ENCODE results near the gene MMP1. TPM values are rescaled to one million over a fixed set of nuclear protein-coding genes. Genes with fewer than 3 reads are reported as not detected.

MMP1 gene
- total RNA-seq, 1 experiment from 2014 or later: 0.35 TPM

GRCh38 chr11:102783720-102784119, 14.2 kb downstream of the MMP1 start:
- no peaks in the 10 kb centered on the region for H3K36me3 Mint-ChIP-seq (ENCODE audit: insufficient read depth, unreplicated experiment)
- TF ChIP-seq CTCF (IDR thresholded peaks at IDR 0.05; ENCODE audit: unreplicated experiment): no peak
- intact Hi-C loops (cut with micrococcal nuclease): no loop called here
- H3K27me3 Mint-ChIP-seq (ENCODE audit: insufficient read depth, unreplicated experiment): no peaks in the 10 kb centered on the region
- peaks cover 7% of the 10 kb centered on the region for H3K9me3 Mint-ChIP-seq (ENCODE audit: unreplicated experiment)
- DNase-seq (ENCODE audit: unreplicated experiment): peak; percentile 42
- ChIA-PET CTCF (interaction anchor here (0.9 to 3.1 kb wide), 7 partner anchors 8 to 271 kb away, joined by 3 to 12 read pairs (median 4); no protein-coding TSS in a partner anchor), POLR2A (interaction anchor here (0.6 to 2.6 kb wide), 9 partner anchors 8 to 640 kb away, joined by 3 to 11 read pairs (median 4); no protein-coding TSS in a partner anchor)
- peaks cover 13% of the 10 kb centered on the region for H3K4me1 Mint-ChIP-seq (ENCODE audit: insufficient read depth, unreplicated experiment)
- H3K4me3 Mint-ChIP-seq (ENCODE audit: unreplicated experiment): no peak overlapping the region
- no peak overlapping the region for H3K27ac Mint-ChIP-seq (ENCODE audit: low read depth, unreplicated experiment)
- BruUV-seq (replicated peaks): no TSS peak

GRCh38 chr11:102783016-102783415, 14.9 kb downstream of the MMP1 start:
- H3K27ac Mint-ChIP-seq (ENCODE audit: low read depth, unreplicated experiment): no peak overlapping the region
- H3K4me3 Mint-ChIP-seq (ENCODE audit: unreplicated experiment): no peak overlapping the region
- TF ChIP-seq CTCF (IDR thresholded peaks at IDR 0.05; ENCODE audit: unreplicated experiment): no peak
- intact Hi-C loops (cut with micrococcal nuclease): no loop called here
- DNase-seq (ENCODE audit: unreplicated experiment): no peak
- POLR2A ChIA-PET: interaction anchor here (0.6 to 2.6 kb wide), 5 partner anchors 20 to 640 kb away, joined by 3 to 11 read pairs (median 4); no protein-coding TSS in a partner anchor
- H3K9me3 Mint-ChIP-seq (ENCODE audit: unreplicated experiment): peaks cover 7% of the 10 kb centered on the region
- no peaks in the 10 kb centered on the region for H3K36me3 Mint-ChIP-seq (ENCODE audit: insufficient read depth, unreplicated experiment)
- no peaks in the 10 kb centered on the region for H3K27me3 Mint-ChIP-seq (ENCODE audit: insufficient read depth, unreplicated experiment)
- peaks cover 13% of the 10 kb centered on the region for H3K4me1 Mint-ChIP-seq (ENCODE audit: insufficient read depth, unreplicated experiment)
- CTCF ChIA-PET: interaction anchor here (0.6 to 3.1 kb wide), 11 partner anchors 19 to 547 kb away, joined by 3 to 12 read pairs (median 5); no protein-coding TSS in a partner anchor
- BruUV-seq (replicated peaks): no TSS peak

- TF ChIP-seq CTCF (IDR thresholded peaks at IDR 0.05; ENCODE audit: unreplicated experiment): no peak
- ChIA-PET CTCF (interaction anchor here (1.0 to 3.1 kb wide), 3 partner anchors 20 to 75 kb away, joined by 3 to 12 read pairs (median 7); no protein-coding TSS in a partner anchor), POLR2A (interaction anchor here (0.5 to 0.7 kb wide), 2 partner anchors 15 to 299 kb away, joined by 3 read pairs; no protein-coding TSS in a partner anchor)
- Mint-ChIP-seq H3K36me3 (ENCODE audit: insufficient read depth, unreplicated experiment) (no peaks in the 10 kb centered on the region), H3K4me3 (ENCODE audit: unreplicated experiment) (no peak overlapping the region), H3K4me1 (ENCODE audit: insufficient read depth, unreplicated experiment) (peaks cover 13% of the 10 kb centered on the region), H3K27ac (ENCODE audit: low read depth, unreplicated experiment) (no peak overlapping the region), H3K9me3 (ENCODE audit: unreplicated experiment) (peaks cover 7% of the 10 kb centered on the region), H3K27me3 (ENCODE audit: insufficient read depth, unreplicated experiment) (no peaks in the 10 kb centered on the region)
- no TSS peak for BruUV-seq (replicated peaks)
- intact Hi-C loops (cut with micrococcal nuclease): no loop called here
- DNase-seq (ENCODE audit: unreplicated experiment): no peak
Observed at GRCh38 chr11:102781676-102782075, 16.3 kb downstream of the MMP1 start.

GRCh38 chr11:102780491-102780918, 17.5 kb downstream of the MMP1 start, which contains the start of gene MMP10:
Gene MMP10, minus strand, starts transcription at chr11:102780628. Its CDS starts 37 bp downstream, at chr11:102780591.
- TF ChIP-seq CTCF (IDR thresholded peaks at IDR 0.05; ENCODE audit: unreplicated experiment): peak; percentile 39
- intact Hi-C loops (cut with micrococcal nuclease): loop anchor here (1.0 kb wide), 1 partner anchor 47 kb away; no protein-coding TSS in a partner anchor
- H3K27me3 Mint-ChIP-seq (ENCODE audit: insufficient read depth, unreplicated experiment): no peaks in the 10 kb centered on the region
- DNase-seq (ENCODE audit: unreplicated experiment): peak; percentile 65
- no TSS peak for BruUV-seq (replicated peaks)
- POLR2A ChIA-PET: interaction anchor here (0.7 to 1.5 kb wide), 3 partner anchors 8 to 21 kb away, joined by 3 to 8 read pairs (median 3); partner anchors contain the start of gene MMP1
- H3K36me3 Mint-ChIP-seq (ENCODE audit: insufficient read depth, unreplicated experiment): no peaks in the 10 kb centered on the region
- H3K9me3 Mint-ChIP-seq (ENCODE audit: unreplicated experiment): peaks cover 7% of the 10 kb centered on the region
- CTCF ChIA-PET: interaction anchor here (0.6 to 2.3 kb wide), 10 partner anchors 18 to 301 kb away, joined by 3 to 14 read pairs (median 4); partner anchors contain the start of gene MMP1
- no peak within 1 kb of the TSS for H3K27ac Mint-ChIP-seq (ENCODE audit: low read depth, unreplicated experiment)
- H3K4me1 Mint-ChIP-seq (ENCODE audit: insufficient read depth, unreplicated experiment): peaks cover 13% of the 10 kb centered on the region
- no peak within 1 kb of the TSS for H3K4me3 Mint-ChIP-seq (ENCODE audit: unreplicated experiment)

Data from MCF 10A (cell line).